PFSK-1 (cell line): ENCODE data around the gene ARFGAP1.

Source experiments
- POLR2AphosphoS5 ChIP-seq: IDR thresholded peaks from 2 replicates; pipeline ENCODE4 v1.6.1; 2012; ENCODE audit warnings: low read depth, mild to moderate bottlenecking, control low read depth, low read length, moderate library complexity
- REST ChIP-seq, 2 experiments: IDR thresholded peaks; 2 replicates each; pipeline versions ENCODE4 v1.6.1 to v1.8.0; 2011 to 2012; ENCODE audit warnings: low read depth in 2 of 2, low read length in 2 of 2, control low read depth in 1 of 2, inconsistent platforms in 1 of 2, mild to moderate bottlenecking in 1 of 2, moderate library complexity in 1 of 2; ENCODE audit not compliant: insufficient read depth in 1 of 2
- SIN3A ChIP-seq: IDR thresholded peaks from 2 replicates; pipeline ENCODE4 v1.6.1; 2012; ENCODE audit warnings: mild to moderate bottlenecking, low read length, moderate library complexity, borderline replicate concordance; ENCODE audit not compliant: insufficient read depth
- TAF1 ChIP-seq: IDR thresholded peaks from 2 replicates; pipeline ENCODE4 v1.6.1; 2012; ENCODE audit warnings: low read length, control low read depth, borderline replicate concordance; ENCODE audit not compliant: insufficient read depth

- TF ChIP-seq SIN3A, result no peak
- TF ChIP-seq TAF1, result no peak
- no peak for TF ChIP-seq POLR2AphosphoS5
- TF ChIP-seq REST (IDR thresholded peaks at IDR 0.05; ENCODE audit: insufficient read depth in 1 of 2, low read depth in 2 of 2, low read length in 2 of 2), result no peak
Observed at GRCh38 chr20:63335711-63336110, 63.1 kb downstream of the ARFGAP1 start.
